Mesenchymal stem cell (in vitro differentiated cells and primary cell): ENCODE results near the gene CNOT8.

ENCODE experiments used
- DNase-seq: peaks from one replicate; pipeline ENCODE4 v3.0.0-alpha.2; 2013
- H2AFZ ChIP-seq: one replicate; pipeline ENCODE4 v1.6.1; 2013; ENCODE audit warnings: low read depth, mild to moderate bottlenecking, control low read depth, inconsistent platforms, low read length, moderate library complexity
- H2AK5ac ChIP-seq: 2 replicates; pipeline ENCODE4 v1.6.1; 2013; ENCODE audit warnings: low read length, moderate library complexity, mild to moderate bottlenecking, inconsistent platforms; ENCODE audit not compliant: severe bottlenecking
- H2BK120ac ChIP-seq: one replicate; pipeline ENCODE4 v1.6.1; 2013; ENCODE audit warnings: low read depth, mild to moderate bottlenecking, inconsistent platforms, low read length, moderate library complexity
- H2BK12ac ChIP-seq, 2 experiments: one replicate each; pipeline ENCODE4 v1.6.1; 2013; ENCODE audit warnings: inconsistent platforms in 2 of 2, low read length in 2 of 2, mild to moderate bottlenecking in 2 of 2, moderate library complexity in 2 of 2, control low read depth in 1 of 2
- H2BK15ac ChIP-seq: one replicate; pipeline ENCODE4 v1.6.1; 2013; ENCODE audit warnings: mild to moderate bottlenecking, low read depth, inconsistent platforms; ENCODE audit not compliant: poor library complexity, severe bottlenecking
- H2BK5ac ChIP-seq: 2 replicates; pipeline ENCODE4 v1.6.1; 2013; ENCODE audit warnings: low read depth, mild to moderate bottlenecking, low read length, control low read depth, inconsistent platforms; ENCODE audit not compliant: poor library complexity, severe bottlenecking
- H3K14ac ChIP-seq, 2 experiments: one replicate each; pipeline ENCODE4 v1.6.1; 2013; ENCODE audit warnings: inconsistent platforms in 2 of 2, low read length in 2 of 2, control low read depth in 1 of 2, mild to moderate bottlenecking in 1 of 2, moderate library complexity in 1 of 2
- H3K18ac ChIP-seq, 2 experiments: one replicate each; pipeline ENCODE4 v1.6.1; 2013; ENCODE audit warnings: inconsistent platforms in 2 of 2, low read length in 2 of 2, control low read depth in 1 of 2, low read depth in 1 of 2, mild to moderate bottlenecking in 1 of 2
- H3K23ac ChIP-seq, 2 experiments: one replicate each; pipeline ENCODE4 v1.6.1; 2013; ENCODE audit warnings: inconsistent platforms in 2 of 2, low read length in 2 of 2, mild to moderate bottlenecking in 2 of 2, moderate library complexity in 2 of 2, control low read depth in 1 of 2
- H3K27ac ChIP-seq: 2 replicates; pipeline ENCODE4 v1.5.1; 2013; ENCODE audit warnings: mild to moderate bottlenecking, moderate library complexity, low read length, control low read depth, inconsistent platforms; ENCODE audit not compliant: poor library complexity, severe bottlenecking
- H3K27me3 ChIP-seq, 2 experiments: 2 replicates each; pipeline versions ENCODE4 v1.6.1 to v1.7.0; 2013; ENCODE audit warnings: low read length in 2 of 2, mild to moderate bottlenecking in 2 of 2, moderate library complexity in 2 of 2, control low read depth in 1 of 2, inconsistent platforms in 1 of 2; ENCODE audit not compliant: control insufficient read depth in 1 of 2, insufficient read depth in 1 of 2
- H3K36me3 ChIP-seq, 2 experiments: 2 replicates each; pipeline versions ENCODE4 v1.6.1 to v1.7.0; 2013; ENCODE audit warnings: low read length in 2 of 2, control low read depth in 1 of 2, inconsistent platforms in 1 of 2, low read depth in 1 of 2, mild to moderate bottlenecking in 1 of 2; ENCODE audit not compliant: insufficient read depth in 2 of 2, control insufficient read depth in 1 of 2
- H3K4ac ChIP-seq, 2 experiments: one replicate each; pipeline ENCODE4 v1.6.1; 2013; ENCODE audit warnings: inconsistent platforms in 2 of 2, low read length in 2 of 2, mild to moderate bottlenecking in 2 of 2, moderate library complexity in 2 of 2, control low read depth in 1 of 2, low read depth in 1 of 2
- H3K4me1 ChIP-seq: 2 replicates; pipeline ENCODE4 v1.6.1; 2013; ENCODE audit warnings: low read depth, low read length, control low read depth; ENCODE audit not compliant: control insufficient read depth, insufficient read depth
- H3K4me2 ChIP-seq: 2 replicates; pipeline ENCODE4 v1.6.1; 2013; ENCODE audit warnings: low read length, mild to moderate bottlenecking, inconsistent platforms; ENCODE audit not compliant: poor library complexity, severe bottlenecking
- H3K4me3 ChIP-seq, 2 experiments: 2 replicates each; pipeline versions ENCODE4 v1.5.1 to v1.7.0; 2013; ENCODE audit warnings: low read length in 2 of 2, mild to moderate bottlenecking in 2 of 2, control low read depth in 1 of 2, low read depth in 1 of 2; ENCODE audit not compliant: insufficient read depth in 1 of 2
- H3K79me1 ChIP-seq: replicated peaks from 2 replicates; pipeline ENCODE4 v1.6.1; 2013; ENCODE audit warnings: mild to moderate bottlenecking, control low read depth, low read length, inconsistent platforms; ENCODE audit not compliant: poor library complexity, severe bottlenecking
- H3K9ac ChIP-seq: 2 replicates; pipeline ENCODE4 v1.7.0; 2013; ENCODE audit warnings: mild to moderate bottlenecking, low read length, moderate library complexity
- H3K9me3 ChIP-seq: 2 replicates; pipeline ENCODE4 v1.7.0; 2013; ENCODE audit warnings: mild to moderate bottlenecking, low read length; ENCODE audit not compliant: control insufficient read depth
- H4K8ac ChIP-seq: one replicate; pipeline ENCODE4 v1.6.1; 2013; ENCODE audit warnings: inconsistent platforms, mild to moderate bottlenecking, low read length, moderate library complexity
- H4K91ac ChIP-seq: one replicate; pipeline ENCODE4 v1.6.1; 2013; ENCODE audit warnings: mild to moderate bottlenecking, low read length, inconsistent platforms
- WGBS: methylation state at CpG from one replicate; pipeline ENCODE4 v1.1.7; 2013; ENCODE audit warnings: mixed read lengths; 5-methylcytosine and 5-hydroxymethylcytosine counted together

Gene CNOT8

DNA sequence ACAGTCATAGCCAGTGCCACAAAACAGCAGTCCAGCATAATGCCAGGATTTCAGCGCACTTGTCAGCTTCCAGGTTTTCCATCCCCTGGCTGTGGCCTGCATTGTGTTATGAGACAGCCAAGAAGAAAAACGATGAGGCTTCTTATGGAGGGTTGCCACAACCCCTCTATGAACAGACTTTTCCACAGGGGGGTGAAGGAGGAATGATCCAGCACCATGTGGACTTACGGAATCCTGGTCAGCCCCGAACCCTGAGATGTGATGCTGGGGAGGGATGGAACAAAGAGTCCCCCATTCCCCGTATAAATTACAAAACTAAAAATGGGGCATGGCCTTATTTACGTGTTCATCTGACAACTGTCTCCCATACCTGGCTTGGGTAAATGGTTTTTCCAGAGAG is 40.6 kb upstream of the CNOT8 start:
- over 99% methylated on average over 6 of the region's 6 CpGs for WGBS
- Histone ChIP-seq H3K23ac (no peak overlapping the region), H3K4ac (no peak overlapping the region)

DNA sequence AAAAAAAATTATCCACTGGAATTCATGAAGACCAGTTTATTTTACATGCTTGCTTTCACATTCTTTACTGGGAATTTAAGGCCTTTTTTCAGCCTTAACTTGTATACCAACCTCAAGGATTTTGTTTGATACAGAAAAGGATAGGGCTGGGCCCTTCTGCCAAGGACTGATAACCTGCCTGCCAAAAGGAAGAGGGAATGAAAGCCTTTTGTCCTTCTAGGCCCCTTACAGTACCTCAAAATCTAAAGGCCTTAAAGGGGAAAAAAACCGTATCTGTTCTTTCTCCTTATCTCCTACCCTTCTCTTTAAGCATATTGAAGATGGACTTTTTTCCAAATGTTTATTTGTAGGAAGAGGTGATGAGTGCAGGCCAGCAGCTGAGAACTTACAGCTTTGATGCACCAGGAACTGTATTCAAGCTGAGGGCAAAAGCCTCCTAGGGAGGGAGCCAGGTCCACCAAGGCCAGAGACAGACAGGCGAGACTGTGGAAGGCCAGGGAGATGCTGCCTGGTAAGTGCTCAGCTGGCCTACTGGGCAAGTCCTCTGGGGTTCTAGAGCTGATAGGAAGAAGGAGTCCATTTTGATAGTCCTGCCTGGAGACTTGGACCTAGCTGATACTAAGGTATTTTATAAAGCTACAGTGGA is 39.8 kb upstream of the CNOT8 start:
- no peak for DNase-seq
- no peak overlapping the region for H2AFZ ChIP-seq
- H2BK120ac ChIP-seq: no peak overlapping the region
- WGBS: 94% methylated on average over 1 of the region's 2 CpGs
- H3K27ac ChIP-seq: no peak overlapping the region
- H2BK5ac ChIP-seq: no peak overlapping the region
- no peak overlapping the region for H3K18ac ChIP-seq
- H4K8ac ChIP-seq: peak overlapping the region; percentile 1
- no peak overlapping the region for H2BK12ac ChIP-seq
- no peak overlapping the region for H3K4me3 ChIP-seq
- H3K9ac ChIP-seq: peak overlapping the region; percentile 5
- no peak overlapping the region for H3K4me2 ChIP-seq
- no peak overlapping the region for H4K91ac ChIP-seq
- H3K36me3 ChIP-seq: peaks cover 71 to 99% of the 10 kb centered on the region in 2 experiments
- H3K4me1 ChIP-seq: peaks cover 8% of the 10 kb centered on the region
- H2BK15ac ChIP-seq: no peak overlapping the region
- peaks cover 55% of the 10 kb centered on the region for H3K79me1 ChIP-seq
- no peaks in the 10 kb centered on the region for H3K9me3 ChIP-seq
- no peak overlapping the region for H2AK5ac ChIP-seq
- H3K23ac ChIP-seq: no peak overlapping the region
- H3K4ac ChIP-seq: no peak overlapping the region
- peak overlapping the region in 1 of 2 experiments; percentile 73 for H3K14ac ChIP-seq
- no peaks in the 10 kb centered on the region for H3K27me3 ChIP-seq

More for the DNA sequence above, 40.6 kb upstream of the CNOT8 start:
- Histone ChIP-seq H2BK12ac (no peak overlapping the region), H4K8ac (no peak overlapping the region), H3K4me3 (no peak overlapping the region), H2AK5ac (no peak overlapping the region), H3K27ac (no peak overlapping the region), H3K18ac (no peak overlapping the region), H3K4me2 (no peak overlapping the region), H3K36me3 (peaks cover 69 to 99% of the 10 kb centered on the region in 2 experiments), H2BK120ac (no peak overlapping the region), H2AFZ (no peak overlapping the region), H3K9me3 (no peaks in the 10 kb centered on the region), H2BK5ac (no peak overlapping the region), H3K79me1 (peaks cover 55% of the 10 kb centered on the region), H3K14ac (no peak overlapping the region), H2BK15ac (no peak overlapping the region), H3K4me1 (peaks cover 8% of the 10 kb centered on the region), H3K9ac (no peak overlapping the region), H4K91ac (no peak overlapping the region), H3K27me3 (no peaks in the 10 kb centered on the region)
- DNase-seq: no peak

DNA sequence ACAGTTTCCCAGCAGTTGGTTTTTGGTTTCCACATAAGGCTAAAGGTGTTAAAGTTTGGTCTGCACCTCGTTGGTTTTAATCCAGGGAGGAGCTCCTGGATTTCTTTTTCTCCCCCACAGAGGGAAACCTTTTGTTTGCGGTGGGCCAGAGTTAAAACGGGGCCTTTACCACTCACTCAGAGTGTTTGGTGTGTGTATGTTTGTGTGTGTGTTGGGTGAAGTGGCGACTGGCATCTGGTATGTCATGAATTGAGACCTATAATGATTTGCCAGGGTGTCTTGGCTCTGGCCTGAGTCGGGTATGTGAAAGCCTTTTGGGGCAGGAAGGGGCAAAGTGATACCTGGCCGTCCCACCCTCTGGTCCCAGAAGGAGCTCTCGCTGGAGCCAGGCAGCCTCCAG is 38.9 kb upstream of the CNOT8 start:
- DNase-seq: no peak
- Histone ChIP-seq H2AFZ (no peak overlapping the region), H3K4me2 (no peak overlapping the region), H2BK120ac (no peak overlapping the region), H4K91ac (no peak overlapping the region), H3K4ac (no peak overlapping the region), H3K9ac (no peak overlapping the region), H3K27ac (no peak overlapping the region), H3K27me3 (no peaks in the 10 kb centered on the region), H3K4me1 (peaks cover 6% of the 10 kb centered on the region), H3K23ac (no peak overlapping the region), H3K4me3 (no peak overlapping the region), H2BK5ac (no peak overlapping the region), H2AK5ac (no peak overlapping the region), H2BK15ac (no peak overlapping the region), H3K9me3 (no peaks in the 10 kb centered on the region), H3K36me3 (peaks cover 70 to 100% of the 10 kb centered on the region in 2 experiments), H3K79me1 (peaks cover 52% of the 10 kb centered on the region), H4K8ac (peak overlapping the region; percentile 73), H3K18ac (no peak overlapping the region), H2BK12ac (no peak overlapping the region), H3K14ac (no peak overlapping the region)
- 95% methylated on average over 7 of the region's 7 CpGs for WGBS

DNA sequence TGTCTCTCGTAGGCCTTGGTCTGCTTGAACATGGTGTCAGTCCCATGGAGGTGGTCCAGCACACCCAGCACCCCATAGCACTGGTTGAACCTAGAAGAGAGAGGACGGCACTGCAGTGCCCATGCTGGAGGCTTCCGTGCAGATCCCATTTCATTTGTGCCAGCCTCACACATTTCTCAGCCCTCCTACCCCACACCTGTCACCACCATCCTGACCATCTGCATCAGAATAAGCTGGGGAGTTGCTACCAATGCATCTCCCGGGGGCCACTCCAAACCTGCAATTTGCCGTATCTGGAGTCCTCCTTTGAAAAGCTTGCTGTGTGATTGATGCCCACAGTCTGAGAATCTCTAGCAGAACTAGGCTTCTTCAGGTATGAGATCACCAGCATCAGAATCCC is 38.0 kb upstream of the CNOT8 start:
- Histone ChIP-seq H3K79me1 (peaks cover 46% of the 10 kb centered on the region), H2BK120ac (no peak overlapping the region), H2BK12ac (no peak overlapping the region), H3K23ac (no peak overlapping the region), H2AK5ac (no peak overlapping the region), H3K14ac (no peak overlapping the region), H3K4me1 (peaks cover 4% of the 10 kb centered on the region), H3K9me3 (no peaks in the 10 kb centered on the region), H2BK15ac (no peak overlapping the region), H3K27me3 (no peaks in the 10 kb centered on the region), H2AFZ (no peak overlapping the region), H3K18ac (no peak overlapping the region), H2BK5ac (no peak overlapping the region), H3K4me2 (no peak overlapping the region), H3K36me3 (peaks cover 64 to 95% of the 10 kb centered on the region in 2 experiments), H4K8ac (no peak overlapping the region), H3K4ac (no peak overlapping the region), H3K9ac (no peak overlapping the region), H3K4me3 (no peak overlapping the region), H4K91ac (no peak overlapping the region), H3K27ac (no peak overlapping the region)
- DNase-seq: no peak
- WGBS: 91% methylated on average over 5 of the region's 5 CpGs
